Vagina (tissue), 2 donors: ENCODE results near the gene TANGO2.

Experiments
- CTCF ChIP-seq, 3 experiments: fragments of 450-650 bp in 2 of 3; fragments of 200-600 bp in 1 of 3; sonication (generic) in 1 of 3; IDR thresholded peaks; one replicate each; pipeline ENCODE4 v1.5.1; 2017 to 2019; ENCODE audit warnings: antibody characterized with exemption in 3 of 3, mild to moderate bottlenecking in 2 of 3, moderate library complexity in 2 of 3
- POLR2AphosphoS5 ChIP-seq, 2 donors: sonication (generic); formaldehyde crosslinking; IDR thresholded peaks; one replicate each; pipeline ENCODE4 v1.9.0; 2017; ENCODE audit warnings: antibody characterized with exemption in 2 of 2, mild to moderate bottlenecking in 2 of 2, low read depth in 1 of 2; ENCODE audit not compliant: insufficient read depth in 1 of 2

- TF ChIP-seq POLR2AphosphoS5 (IDR thresholded peaks at IDR 0.05; ENCODE audit: insufficient read depth in 1 of 2, low read depth in 1 of 2) (no peak), CTCF (IDR thresholded peaks at IDR 0.05) (no peak)
These were observed 34.2 kb downstream of the TANGO2 start for GRCh38 chr22:20055144-20055543.
